H1 (cell line): ENCODE data around the gene DNM1L. TPM values are rescaled to one million over a fixed set of nuclear protein-coding genes. Genes with fewer than 3 reads are reported as not detected.
A peak's percentile ranks its signal among the peaks of the same experiment; 100 is the strongest.

Experiments used
- CTCF ChIA-PET: fragments of 300-600 bp; sonication (Branson Sonifier 250); formaldehyde crosslinking; loops from one replicate; lab custom pipeline; 2021; ENCODE audit not compliant: partially characterized antibody; lab: Charles Lee
- POLR2A ChIA-PET: fragments of 300-600 bp; sonication (Branson Sonifier 250); formaldehyde crosslinking; loops from one replicate; lab custom pipeline; 2021; ENCODE audit warnings: inconsistent platforms; ENCODE audit not compliant: partially characterized antibody; lab: Charles Lee
- DNase-seq, 2 experiments: peaks; one replicate each; pipeline versions ENCODE4 v3.0.0 to v3.0.0-alpha.2; 2010 to 2022; ENCODE audit warnings: low spot score in 2 of 2, low read depth in 1 of 2, mixed read lengths in 1 of 2
- FAIRE-seq: peaks from 2 replicates; lab custom pipeline; 2011; peaks lifted over from hg19 to GRCh38; lab: Jason Lieb, UNC
- H2AFZ ChIP-seq: 2 replicates; pipeline ENCODE4 v1.8.1; 2012; ENCODE audit warnings: low read length, inconsistent platforms
- H2AK5ac ChIP-seq: 2 replicates; pipeline ENCODE4 v1.6.1; 2013; ENCODE audit warnings: low read depth, low read length
- H2BK120ac ChIP-seq: replicated peaks from 2 replicates; pipeline ENCODE3; 2013; ENCODE audit warnings: low read depth, low read length, inconsistent platforms
- H2BK12ac ChIP-seq: 2 replicates; pipeline ENCODE4 v1.6.1; 2013; ENCODE audit warnings: low read depth, low read length
- H2BK15ac ChIP-seq: 2 replicates; pipeline ENCODE4 v1.6.1; 2013; ENCODE audit warnings: low read length
- H2BK20ac ChIP-seq: 2 replicates; pipeline ENCODE4 v1.6.1; 2013; ENCODE audit warnings: low read length
- H2BK5ac ChIP-seq: 2 replicates; pipeline ENCODE4 v1.6.1; 2013; ENCODE audit warnings: low read depth, low read length
- H3K14ac ChIP-seq: 2 replicates; pipeline ENCODE4 v1.6.1; 2013; ENCODE audit warnings: inconsistent platforms; ENCODE audit not compliant: insufficient read length
- H3K18ac ChIP-seq: 2 replicates; pipeline ENCODE4 v1.6.1; 2013; ENCODE audit warnings: low read length; ENCODE audit errors: extremely low read depth
- H3K23ac ChIP-seq: 2 replicates; pipeline ENCODE4 v1.6.1; 2013; ENCODE audit warnings: inconsistent platforms; ENCODE audit not compliant: insufficient read length
- H3K23me2 ChIP-seq: 2 replicates; pipeline ENCODE4 v1.6.1; 2013; ENCODE audit warnings: low read depth, low read length
- H3K27ac ChIP-seq: 2 replicates; pipeline ENCODE4 v1.6.1; 2011; ENCODE audit warnings: low read depth, low read length, inconsistent platforms
- H3K27me3 ChIP-seq, 4 experiments: replicated peaks in 1 of 4; 1 replicate in 1 of 4; 2 replicates in 3 of 4; pipeline versions ENCODE4 v1.6.1 to v1.8.1; 2011 to 2013; ENCODE audit warnings: low read length in 3 of 4, mild to moderate bottlenecking in 3 of 4, inconsistent platforms in 2 of 4, mixed read lengths in 2 of 4, moderate library complexity in 1 of 4; ENCODE audit not compliant: control insufficient read depth in 3 of 4, insufficient read depth in 3 of 4; ENCODE audit errors: extremely low read depth in 1 of 4
- H3K36me3 ChIP-seq, 4 experiments: 2 replicates each; pipeline versions ENCODE4 v1.6.1 to v1.8.1; 2011 to 2013; ENCODE audit warnings: mild to moderate bottlenecking in 4 of 4, low read length in 3 of 4, moderate library complexity in 2 of 4, control low read depth in 1 of 4, inconsistent platforms in 1 of 4; ENCODE audit not compliant: insufficient read depth in 4 of 4, control insufficient read depth in 2 of 4
- H3K4ac ChIP-seq: replicated peaks from 2 replicates; pipeline ENCODE3; 2013; ENCODE audit warnings: low read length, low read depth, mixed read lengths, inconsistent platforms; ENCODE audit not compliant: insufficient read length
- H3K4me1 ChIP-seq, 4 experiments: replicated peaks in 1 of 4; 1 replicate in 1 of 4; 2 replicates in 3 of 4; pipeline versions ENCODE4 v1.6.1 to v1.8.1; 2011 to 2013; ENCODE audit warnings: low read length in 3 of 4, inconsistent platforms in 2 of 4, mixed read lengths in 1 of 4; ENCODE audit not compliant: insufficient read depth in 4 of 4, control insufficient read depth in 3 of 4
- H3K4me2 ChIP-seq, 2 experiments: 2 replicates each; pipeline versions ENCODE4 v1.6.1 to v1.8.1; 2011 to 2013; ENCODE audit warnings: low read depth in 2 of 2, low read length in 2 of 2, control low read depth in 1 of 2, inconsistent platforms in 1 of 2, mild to moderate bottlenecking in 1 of 2; ENCODE audit not compliant: insufficient read depth in 1 of 2
- H3K4me3 ChIP-seq, 4 experiments: fragments of 200-600, 300-600 bp in 1 of 4; sonication (generic), shearing (Covaris generic), sonication (Bioruptor Twin) in 1 of 4; 2 replicates each; pipeline versions ENCODE4 v1.5.1 to v1.8.1; 2011 to 2016; ENCODE audit warnings: low read length in 4 of 4, low read depth in 3 of 4, control low read depth in 2 of 4, inconsistent platforms in 2 of 4, mild to moderate bottlenecking in 2 of 4, mixed read lengths in 1 of 4, moderate library complexity in 1 of 4; ENCODE audit not compliant: insufficient read depth in 2 of 4; ENCODE audit errors: extremely low read depth in 1 of 4
- H3K56ac ChIP-seq: replicated peaks from 2 replicates; pipeline ENCODE3; 2013; ENCODE audit warnings: low read depth, mild to moderate bottlenecking, mixed read lengths, low read length, inconsistent platforms; ENCODE audit not compliant: insufficient read length
- H3K79me1 ChIP-seq: 2 replicates; pipeline ENCODE4 v1.6.1; 2013; ENCODE audit warnings: low read depth, low read length, control low read depth
- H3K79me2 ChIP-seq, 2 experiments: 2 replicates each; pipeline versions ENCODE4 v1.6.1 to v1.8.1; 2012 to 2013; ENCODE audit warnings: low read length in 2 of 2, mild to moderate bottlenecking in 2 of 2, inconsistent platforms in 1 of 2; ENCODE audit not compliant: insufficient read depth in 2 of 2, control insufficient read depth in 1 of 2
- H3K9ac ChIP-seq, 4 experiments: replicated peaks in 1 of 4; 1 replicate in 1 of 4; 2 replicates in 3 of 4; pipeline versions ENCODE4 v1.6.1 to v1.8.1; 2011 to 2013; ENCODE audit warnings: low read depth in 3 of 4, low read length in 3 of 4, control low read depth in 2 of 4, mild to moderate bottlenecking in 2 of 4, moderate library complexity in 2 of 4, inconsistent platforms in 1 of 4; ENCODE audit errors: extremely low read depth in 1 of 4
- H3K9me3 ChIP-seq, 2 experiments: 2 replicates each; pipeline versions ENCODE4 v1.6.1 to v1.8.1; 2012 to 2013; ENCODE audit warnings: mild to moderate bottlenecking in 2 of 2, moderate library complexity in 2 of 2, control low read depth in 1 of 2, inconsistent platforms in 1 of 2, low read depth in 1 of 2, low read length in 1 of 2, mixed read lengths in 1 of 2; ENCODE audit not compliant: insufficient read depth in 2 of 2
- H4K20me1 ChIP-seq, 2 experiments: replicated peaks in 1 of 2; 2 replicates each; pipeline versions ENCODE3 to v1.8.1; 2011 to 2013; ENCODE audit warnings: inconsistent platforms in 2 of 2, low read length in 2 of 2, mild to moderate bottlenecking in 1 of 2; ENCODE audit not compliant: insufficient read depth in 2 of 2, control insufficient read depth in 1 of 2
- H4K5ac ChIP-seq: 2 replicates; pipeline ENCODE4 v1.6.1; 2013; ENCODE audit warnings: low read length, low read depth, mixed read lengths, inconsistent platforms; ENCODE audit not compliant: insufficient read length
- H4K8ac ChIP-seq: 2 replicates; pipeline ENCODE4 v1.8.0; 2013; ENCODE audit warnings: mild to moderate bottlenecking, moderate library complexity, low read length, inconsistent platforms; ENCODE audit not compliant: insufficient read depth; ENCODE audit errors: extremely low read depth
- H4K91ac ChIP-seq: replicated peaks from 2 replicates; pipeline ENCODE3; 2013; ENCODE audit warnings: low read length, mixed read lengths, inconsistent platforms; ENCODE audit not compliant: insufficient read length
- HDAC6 ChIP-seq: IDR thresholded peaks from one replicate; pipeline ENCODE4 v1.7.1; 2012; ENCODE audit warnings: low read depth, mild to moderate bottlenecking, inconsistent platforms, low read length, moderate library complexity
- KDM5A ChIP-seq: fragments of 200-600 bp; IDR thresholded peaks from 2 replicates; pipeline ENCODE4 v1.7.1; 2012; ENCODE audit warnings: mild to moderate bottlenecking, low read length, inconsistent platforms, mixed read lengths
- NANOG ChIP-seq: IDR thresholded peaks from 2 replicates; pipeline ENCODE4 v1.6.1; 2011; ENCODE audit warnings: low read length, low read depth, mild to moderate bottlenecking, inconsistent platforms; ENCODE audit not compliant: insufficient read depth, poor library complexity, severe bottlenecking
- NRF1 ChIP-seq: IDR thresholded peaks from 2 replicates; pipeline ENCODE4 v1.6.1; 2011; ENCODE audit warnings: mild to moderate bottlenecking, low read depth, low read length, improper control_type of control experiment
- RBBP5 ChIP-seq: IDR thresholded peaks from 2 replicates; pipeline ENCODE4 v1.7.1; 2012; ENCODE audit warnings: low read depth, mild to moderate bottlenecking, inconsistent platforms, low read length, moderate library complexity, borderline replicate concordance
- RNF2 ChIP-seq: fragments of 200-900, 300-1000 bp; sonication (generic); IDR thresholded peaks from 2 replicates; pipeline ENCODE4 v1.7.1; 2016; ENCODE audit warnings: borderline replicate concordance, low read depth, mild to moderate bottlenecking, antibody characterized with exemption, low read length; ENCODE audit not compliant: poor library complexity, severe bottlenecking; ENCODE audit errors: missing control alignments
- SRF ChIP-seq: IDR thresholded peaks from 2 replicates; pipeline ENCODE4 v1.6.1; 2011; ENCODE audit warnings: mild to moderate bottlenecking, low read depth, low read length, moderate library complexity
- TBP ChIP-seq: IDR thresholded peaks from 2 replicates; pipeline ENCODE4 v1.6.1; 2011; ENCODE audit warnings: low read depth, low read length, improper control_type of control experiment
- YY1 ChIP-seq: IDR thresholded peaks from 2 replicates; pipeline ENCODE4 v1.6.1; 2011; ENCODE audit warnings: low read depth, mild to moderate bottlenecking, low read length
- WGBS, 2 experiments: shearing (Covaris generic) in 1 of 2; methylation state at CpG; one replicate each; pipeline versions ENCODE4 v1.1.6 to v1.1.7; 2013 to 2015; ENCODE audit warnings: low lambda C conversion rate in 2 of 2, mixed read lengths in 2 of 2, inconsistent platforms in 1 of 2, low coverage in 1 of 2, missing lambda C conversion rate in 1 of 2; ENCODE audit not compliant: insufficient replicate concordance in 2 of 2, insufficient coverage in 1 of 2, insufficient read length in 1 of 2; ENCODE audit errors: extremely low coverage in 1 of 2, missing lambda C conversion rate in 1 of 2; 5-methylcytosine and 5-hydroxymethylcytosine counted together
- polyA plus RNA-seq, 7 experiments: library from polyadenylated mRNA; depleted of rRNA in 3 of 7; stranded (reverse) in 5 of 7; unstranded in 2 of 7; fragments of >200 nt in 5 of 7; fragments of 200-250 nt in 2 of 7; gene quantifications; 1 replicate in 5 of 7; 2 replicates in 1 of 7; 4 replicates in 1 of 7; pipeline versions ENCODE4 v1.2.1 to v1.2.3, GENCODE V29; 2011 to 2013; ENCODE audit warnings: missing spikeins in 2 of 7, mixed read lengths in 2 of 7
- total RNA-seq: library from RNA; stranded (reverse); fragmentation: NEBNext Ultra II Directional; extraction: Animal tissue kit (Norgen Biotek cat#: 25700); gene quantifications from 2 replicates; pipeline ENCODE4 v1.2.1, GENCODE V29; 2021

DNM1L gene
- total and polyA plus RNA-seq, 2 of the 8 experiments (the other 6 are each of a cell fraction or from before 2014, with no cell fraction given) = 23.7 to 93.9 TPM

DNA sequence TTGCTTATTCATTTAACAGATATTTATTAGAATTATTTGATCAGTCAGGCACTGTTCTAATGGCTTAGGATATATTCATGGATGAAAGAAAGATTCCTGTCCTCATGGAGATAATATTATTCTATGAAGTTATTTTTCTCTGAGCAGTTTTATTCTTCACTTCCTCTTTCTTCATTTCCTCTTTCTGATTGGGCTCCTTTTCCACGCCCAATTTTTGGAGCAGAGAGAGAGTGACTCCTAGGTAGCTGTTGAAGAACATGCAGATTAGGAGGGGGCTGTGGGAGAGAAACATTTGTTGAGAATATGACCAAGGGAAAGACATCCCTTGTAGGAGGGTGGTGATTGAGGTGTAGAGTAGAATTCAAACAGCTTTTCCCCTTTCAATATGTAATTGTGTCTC is 82.6 kb downstream of the DNM1L start:
- Histone ChIP-seq H3K4me2 (no peak overlapping the region), H3K79me1 (no peaks in the 10 kb centered on the region), H2BK12ac (no peak overlapping the region), H3K4me3 (no peak overlapping the region), H3K27ac (no peak overlapping the region), H2AFZ (peak overlapping the region; percentile 79), H4K20me1 (no peaks in the 10 kb centered on the region), H4K91ac (no peak overlapping the region), H3K4me1 (no peaks in the 10 kb centered on the region), H3K56ac (no peak overlapping the region), H3K23me2 (no peaks in the 10 kb centered on the region), H4K8ac (no peak overlapping the region), H3K4ac (no peak overlapping the region), H3K14ac (no peak overlapping the region), H3K79me2 (no peaks in the 10 kb centered on the region), H3K23ac (no peak overlapping the region), H3K27me3 (no peaks in the 10 kb centered on the region; a peak in 1 of 7 replicates), H3K36me3 (no peaks in the 10 kb centered on the region), H4K5ac (no peak overlapping the region), H2BK5ac (no peak overlapping the region), H2BK20ac (no peak overlapping the region), H3K18ac (no peak overlapping the region), H3K9ac (no peak overlapping the region)
- CTCF ChIA-PET = interaction anchor here (1.4 kb wide), 1 partner anchor 23 kb away, joined by 4 read pairs; no protein-coding TSS in a partner anchor
- POLR2A ChIA-PET = interaction anchor here (1.1 kb wide), 1 partner anchor 11 kb away, joined by 3 read pairs; no protein-coding TSS in a partner anchor
- 89% methylated on average over 1 of the region's 1 CpG; no CpG with 5 or more reads in 1 of the 2 experiments for WGBS, 2 experiments
- no peak for DNase-seq
- FAIRE-seq = no peak
- TF ChIP-seq SRF = no peak
- no peak for TF ChIP-seq NRF1
- no peak for TF ChIP-seq RBBP5
- TF ChIP-seq KDM5A = no peak
- TF ChIP-seq NANOG = no peak
- TF ChIP-seq RNF2 = no peak
- no peak for TF ChIP-seq YY1
- no peak for TF ChIP-seq TBP
- TF ChIP-seq HDAC6 = no peak
- TF ChIP-seq, all 59 proteins: peak for 0
- Histone ChIP-seq H2BK15ac (no peak overlapping the region), H2AK5ac (no peak overlapping the region), H3K9me3 (no peaks in the 10 kb centered on the region), H2BK120ac (no peak overlapping the region)
